Ramos (cell line): Measurements from ENCODE around the gene RTP3.

ENCODE experiments used
- in situ Hi-C: fragments of 300-500 bp; cut with MboI; formaldehyde crosslinking; loops from one replicate; pipeline ENCODE4 v1.14.3; 2022; ENCODE audit warnings: low sequenced_read_pairs; ENCODE audit not compliant: unreplicated experiment

The RTP3 gene

GRCh38 chr3:46468753-46469600, 28.8 kb upstream of the RTP3 start:
- in situ Hi-C loops = no loop called here

GRCh38 chr3:46469680-46470357, 28.0 kb upstream of the RTP3 start:
- in situ Hi-C loops = no loop called here

GRCh38 chr3:46470831-46471230, 26.9 kb upstream of the RTP3 start:
- in situ Hi-C loops = no loop called here

- in situ Hi-C loops = no loop called here
Observed at GRCh38 chr3:46471371-46471914, 26.3 kb upstream of the RTP3 start.

- in situ Hi-C loops = no loop called here
Observed at GRCh38 chr3:46472736-46473135, 25.0 kb upstream of the RTP3 start.

GRCh38 chr3:46477145-46477544, 20.6 kb upstream of the RTP3 start:
- in situ Hi-C loops = no loop called here

GRCh38 chr3:46477756-46478155, 20.0 kb upstream of the RTP3 start:
- in situ Hi-C loops = no loop called here

GRCh38 chr3:46478341-46478740, 19.4 kb upstream of the RTP3 start:
- in situ Hi-C loops = no loop called here

GRCh38 chr3:46479021-46479420, 18.8 kb upstream of the RTP3 start:
- in situ Hi-C loops = no loop called here

- in situ Hi-C loops = no loop called here
Observed at GRCh38 chr3:46479696-46480095, 18.1 kb upstream of the RTP3 start.

GRCh38 chr3:46480491-46481195, 17.1 kb upstream of the RTP3 start:
- in situ Hi-C loops = no loop called here

GRCh38 chr3:46481636-46482035, 16.1 kb upstream of the RTP3 start:
- in situ Hi-C loops = no loop called here

GRCh38 chr3:46482632-46483350, 15.0 kb upstream of the RTP3 start:
- in situ Hi-C loops = no loop called here

- in situ Hi-C loops = no loop called here
Observed at GRCh38 chr3:46483825-46484224, 14.0 kb upstream of the RTP3 start.

- in situ Hi-C loops = no loop called here
Observed at GRCh38 chr3:46484388-46484787, 13.4 kb upstream of the RTP3 start.

- in situ Hi-C loops = loop anchor here (5.0 kb wide), 2 partner anchors 77 to 142 kb away; no protein-coding TSS in a partner anchor
Observed at GRCh38 chr3:46484911-46485778, 12.6 kb upstream of the RTP3 start.

- in situ Hi-C loops = loop anchor here (5.0 kb wide), 2 partner anchors 77 to 142 kb away; no protein-coding TSS in a partner anchor
Observed at GRCh38 chr3:46485779-46486175, 12.0 kb upstream of the RTP3 start.

GRCh38 chr3:46488735-46489361, 8.9 kb upstream of the RTP3 start:
- in situ Hi-C loops = loop anchor here (5.0 kb wide), 2 partner anchors 73 to 138 kb away; no protein-coding TSS in a partner anchor
